Keratinocyte (primary cell): ENCODE measurements around the gene SLC7A4.

Source experiments
- EZH2 ChIP-seq: IDR thresholded peaks from one replicate; pipeline ENCODE4 v1.6.1; 2012; ENCODE audit warnings: inconsistent platforms, mild to moderate bottlenecking, low read length, moderate library complexity
- TF ChIP-seq, protein P1 (sequence below), 3 experiments: IDR thresholded peaks in 1 of 3; conservative IDR thresholded peaks in 1 of 3; optimal IDR thresholded peaks in 1 of 3; 2 replicates in 2 of 3; 3 replicates in 1 of 3; pipeline versions ENCODE3 to v1.5.1; 2011; ENCODE audit warnings: low read length in 3 of 3, mild to moderate bottlenecking in 3 of 3, moderate library complexity in 2 of 3, control low read depth in 1 of 3, inconsistent platforms in 1 of 3; ENCODE audit not compliant: insufficient read depth in 2 of 3; ENCODE audit errors: extremely low read depth in 1 of 3

DNA sequence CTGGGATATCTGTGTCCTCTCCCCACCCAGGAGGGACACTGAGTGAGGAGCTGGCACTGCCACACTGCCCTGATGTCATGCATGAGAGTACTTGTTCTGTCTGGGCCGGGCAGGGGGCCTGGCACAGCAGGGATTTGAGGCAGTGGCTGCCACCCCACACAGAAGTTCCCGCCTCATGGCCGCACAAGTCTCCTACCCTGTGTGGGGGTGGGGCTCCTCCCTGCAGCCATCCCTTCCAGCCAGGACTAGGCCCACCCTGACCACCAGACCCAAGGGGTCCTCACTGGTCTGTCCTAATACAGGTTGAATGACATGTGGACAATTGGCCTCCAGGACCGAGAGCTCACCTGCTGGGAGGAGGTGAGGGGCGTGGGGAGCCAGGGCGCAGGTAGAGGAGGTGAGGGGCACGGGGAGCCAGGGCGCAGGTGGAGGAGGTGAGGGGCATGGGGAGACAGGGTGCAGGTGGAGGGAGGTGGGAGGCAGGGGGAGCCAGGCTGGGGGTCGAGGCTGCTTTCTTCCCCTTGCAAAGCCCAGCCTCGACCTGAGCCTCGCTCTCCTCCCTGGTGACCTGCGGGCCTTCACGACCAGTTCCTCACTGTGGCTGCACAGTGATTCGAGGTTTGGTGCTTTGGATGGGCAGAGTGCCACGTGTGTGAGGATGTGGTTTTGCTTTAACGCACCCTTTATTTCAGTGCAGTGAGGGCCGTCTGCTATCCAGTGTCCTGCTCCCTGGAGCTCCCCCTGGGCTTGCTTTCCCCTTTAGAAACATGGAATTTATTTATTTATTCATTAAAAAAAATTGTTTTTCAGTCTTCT is 42.8 kb downstream of the SLC7A4 start:
- TF ChIP-seq, protein P1, sequence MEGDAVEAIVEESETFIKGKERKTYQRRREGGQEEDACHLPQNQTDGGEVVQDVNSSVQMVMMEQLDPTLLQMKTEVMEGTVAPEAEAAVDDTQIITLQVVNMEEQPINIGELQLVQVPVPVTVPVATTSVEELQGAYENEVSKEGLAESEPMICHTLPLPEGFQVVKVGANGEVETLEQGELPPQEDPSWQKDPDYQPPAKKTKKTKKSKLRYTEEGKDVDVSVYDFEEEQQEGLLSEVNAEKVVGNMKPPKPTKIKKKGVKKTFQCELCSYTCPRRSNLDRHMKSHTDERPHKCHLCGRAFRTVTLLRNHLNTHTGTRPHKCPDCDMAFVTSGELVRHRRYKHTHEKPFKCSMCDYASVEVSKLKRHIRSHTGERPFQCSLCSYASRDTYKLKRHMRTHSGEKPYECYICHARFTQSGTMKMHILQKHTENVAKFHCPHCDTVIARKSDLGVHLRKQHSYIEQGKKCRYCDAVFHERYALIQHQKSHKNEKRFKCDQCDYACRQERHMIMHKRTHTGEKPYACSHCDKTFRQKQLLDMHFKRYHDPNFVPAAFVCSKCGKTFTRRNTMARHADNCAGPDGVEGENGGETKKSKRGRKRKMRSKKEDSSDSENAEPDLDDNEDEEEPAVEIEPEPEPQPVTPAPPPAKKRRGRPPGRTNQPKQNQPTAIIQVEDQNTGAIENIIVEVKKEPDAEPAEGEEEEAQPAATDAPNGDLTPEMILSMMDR (optimal IDR thresholded peaks at IDR 0.05 in 1 of 3, IDR thresholded peaks at IDR 0.05 in 1 of 3, conservative IDR thresholded peaks at IDR 0.05 in 1 of 3; ENCODE audit: extremely low read depth in 1 of 3, insufficient read depth in 2 of 3, low read length in 3 of 3), result no peak
- TF ChIP-seq EZH2, result no peak
